SK-N-SH treated with all-trans-retinoic acid at 6 μM for 48 hours (cell line): ENCODE results near the gene ZNF423.

Experiments
- BACH2 ChIP-seq: fragments of 250-450 bp; sonication (Bioruptor Pico); IDR thresholded peaks from 2 replicates; pipeline ENCODE4 v1.9.0; 2021; ENCODE audit warnings: mild to moderate bottlenecking, borderline replicate concordance
- CREB5 ChIP-seq: fragments of 250-450 bp; sonication (Bioruptor Pico); IDR thresholded peaks from 2 replicates; pipeline ENCODE4 v1.5.1; 2020; ENCODE audit warnings: low read depth, mild to moderate bottlenecking, moderate library complexity
- RARB ChIP-seq: fragments of 250-450 bp; sonication (Bioruptor Pico); IDR thresholded peaks from 2 replicates; pipeline ENCODE4 v1.8.0; 2021; ENCODE audit warnings: mild to moderate bottlenecking, moderate library complexity
- TSHZ2 ChIP-seq: fragments of 250-450 bp; sonication (Bioruptor Pico); IDR thresholded peaks from 2 replicates; pipeline ENCODE4 v1.5.0; 2020; ENCODE audit warnings: mild to moderate bottlenecking, moderate library complexity
- ZNF565 ChIP-seq: fragments of 450-650 bp; formaldehyde crosslinking; conservative IDR thresholded peaks from 2 replicates; pipeline ENCODE4 v1.5.0; 2020; ENCODE audit warnings: low read depth, mild to moderate bottlenecking, moderate library complexity

GRCh38 chr16:49650603-49651002 is 205.3 kb downstream of the ZNF423 start:
- TF ChIP-seq BACH2 (no peak), ZNF565 (no peak), CREB5 (CRISPR knock-in tag) (no peak), RARB (no peak), TSHZ2 (CRISPR knock-in tag) (no peak)
